Peyer's patch (tissue), 4 donors: ENCODE measurements around the gene NKAIN2.

ENCODE experiments used
- CTCF ChIP-seq, 6 experiments: fragments of 450-650 bp in 4 of 6; fragments of 200-600 bp in 2 of 6; sonication (generic) in 1 of 6; IDR thresholded peaks; one replicate each; pipeline ENCODE4 v1.5.1; 2017 to 2019; ENCODE audit warnings: antibody characterized with exemption in 6 of 6, mild to moderate bottlenecking in 3 of 6, moderate library complexity in 1 of 6
- POLR2A ChIP-seq, 2 donors: fragments of 450-650 bp; IDR thresholded peaks; one replicate each; pipeline ENCODE4 v1.5.1; 2017; ENCODE audit warnings: antibody characterized with exemption in 2 of 2, mild to moderate bottlenecking in 2 of 2, moderate library complexity in 2 of 2

GRCh38 chr6:124073820-124074587 lies 270.3 kb downstream of the NKAIN2 start:
- TF ChIP-seq CTCF (IDR thresholded peaks at IDR 0.05) (no peak), POLR2A (IDR thresholded peaks at IDR 0.05) (no peak)
